GM19438 (cell line): ENCODE data around the gene COL26A1.

Experiments used
- ATAC-seq: cut with Tn5 transposase; IDR thresholded peaks from one replicate; pipeline ENCODE4 v1.9.1; 2021; ENCODE audit warnings: low read depth; ENCODE audit not compliant: unreplicated experiment

COL26A1 gene

GRCh38 chr7:101562531-101563197 lies 200.0 kb downstream of the COL26A1 start:
- no peak for ATAC-seq

- no peak for ATAC-seq
Observed at GRCh38 chr7:101563198-101563901, 200.7 kb downstream of the COL26A1 start.

- no peak for ATAC-seq
Observed at GRCh38 chr7:101563943-101564777, 201.5 kb downstream of the COL26A1 start.

- no peak for ATAC-seq
Observed at GRCh38 chr7:101564778-101565211, 202.1 kb downstream of the COL26A1 start.

GRCh38 chr7:101565601-101566209 lies 203.0 kb downstream of the COL26A1 start:
- no peak for ATAC-seq

- ATAC-seq: no peak
Observed at GRCh38 chr7:101567230-101567629, 204.6 kb downstream of the COL26A1 start.

GRCh38 chr7:101572156-101572555 lies 209.5 kb downstream of the COL26A1 start:
- no peak for ATAC-seq

- ATAC-seq: no peak
Observed at GRCh38 chr7:101575168-101575567, 212.5 kb downstream of the COL26A1 start.

GRCh38 chr7:101575721-101576120 lies 213.0 kb downstream of the COL26A1 start:
- ATAC-seq: no peak

- ATAC-seq: no peak
Observed at GRCh38 chr7:101576998-101577397, 214.3 kb downstream of the COL26A1 start.

GRCh38 chr7:101578552-101578951 lies 215.9 kb downstream of the COL26A1 start:
- no peak for ATAC-seq

- ATAC-seq: no peak
Observed at GRCh38 chr7:101580596-101580995, 217.9 kb downstream of the COL26A1 start.

- ATAC-seq: no peak
Observed at GRCh38 chr7:101581891-101582290, 219.2 kb downstream of the COL26A1 start.

- no peak for ATAC-seq
Observed at GRCh38 chr7:101582971-101583370, 220.3 kb downstream of the COL26A1 start.

- no peak for ATAC-seq
Observed at GRCh38 chr7:101586078-101586905, 223.6 kb downstream of the COL26A1 start.

GRCh38 chr7:101586906-101587677 lies 224.4 kb downstream of the COL26A1 start:
- ATAC-seq: no peak

GRCh38 chr7:101588131-101588935 lies 225.7 kb downstream of the COL26A1 start:
- no peak for ATAC-seq

GRCh38 chr7:101589052-101589451 lies 226.4 kb downstream of the COL26A1 start:
- ATAC-seq: no peak
